Measurements from ENCODE around the gene BMERB1. TPM values are rescaled to one million over a fixed set of nuclear protein-coding genes. Genes with fewer than 3 reads are reported as not detected.

The BMERB1 gene
- polyA plus RNA-seq, 1 donor (not counting 4 experiments of a cell fraction or from before 2014, with no cell fraction given), result 7.8 TPM

- no peaks in the 10 kb centered on the region for H3K36me3 ChIP-seq (ENCODE audit: control insufficient read depth in 2 of 2, extremely low read depth in 1 of 2, insufficient read depth in 2 of 2, low read length in 2 of 2)
- no peak for TF ChIP-seq CTCF (optimal IDR thresholded peaks at IDR 0.05 in 1 of 3, IDR thresholded peaks at IDR 0.05 in 1 of 3, conservative IDR thresholded peaks at IDR 0.05 in 1 of 3; ENCODE audit: extremely low read depth in 1 of 3, insufficient read depth in 2 of 3, low read length in 3 of 3)
- TF ChIP-seq EZH2 (IDR thresholded peaks at IDR 0.05; ENCODE audit: low read length), result peak; percentile 31
- H3K4me2 ChIP-seq (ENCODE audit: control insufficient read depth, extremely low read depth, insufficient read depth, low read depth, low read length), result no peak overlapping the region
- no peak overlapping the region for H3K4me3 ChIP-seq (ENCODE audit: control insufficient read depth in 2 of 3, extremely low read depth in 1 of 3, insufficient read depth in 2 of 3, low read depth in 1 of 3, low read length in 3 of 3)
- no peaks in the 10 kb centered on the region for H4K20me1 ChIP-seq (ENCODE audit: control insufficient read depth, extremely low read depth, insufficient read depth, low read length)
- no peak overlapping the region for H3K9ac ChIP-seq (ENCODE audit: control insufficient read depth, extremely low read depth, insufficient read depth, low read length)
- DNase-seq (ENCODE audit: low read depth, low spot score) (no peak), FAIRE-seq (no peak)
- dilution Hi-C loops (cut with MboI; ENCODE audit: extremely low pct_ligation_motif_present, low sequenced_read_pairs), result no loop called here
- H3K27me3 ChIP-seq (ENCODE audit: control insufficient read depth, extremely low read depth, insufficient read depth, low read length), result no peaks in the 10 kb centered on the region
- H3K4me1 ChIP-seq (ENCODE audit: control insufficient read depth, extremely low read depth, insufficient read depth, low read length), result peaks cover 4% of the 10 kb centered on the region
- H3K27ac ChIP-seq (ENCODE audit: control insufficient read depth, insufficient read depth, low read length), result no peak overlapping the region
- H3K79me2 ChIP-seq (ENCODE audit: control insufficient read depth, insufficient read depth, low read length), result no peaks in the 10 kb centered on the region
- H3K9me1 ChIP-seq (ENCODE audit: control insufficient read depth, extremely low read depth, insufficient read depth, low read length), result peaks cover 2% of the 10 kb centered on the region
- no peak overlapping the region for H2AFZ ChIP-seq (ENCODE audit: control insufficient read depth, low read length)
- H3K9me3 ChIP-seq (ENCODE audit: control insufficient read depth, low read depth, low read length), result no peaks in the 10 kb centered on the region
These were observed 73.0 kb downstream of the BMERB1 start for GRCh38 chr16:15507301-15507958.

DNA sequence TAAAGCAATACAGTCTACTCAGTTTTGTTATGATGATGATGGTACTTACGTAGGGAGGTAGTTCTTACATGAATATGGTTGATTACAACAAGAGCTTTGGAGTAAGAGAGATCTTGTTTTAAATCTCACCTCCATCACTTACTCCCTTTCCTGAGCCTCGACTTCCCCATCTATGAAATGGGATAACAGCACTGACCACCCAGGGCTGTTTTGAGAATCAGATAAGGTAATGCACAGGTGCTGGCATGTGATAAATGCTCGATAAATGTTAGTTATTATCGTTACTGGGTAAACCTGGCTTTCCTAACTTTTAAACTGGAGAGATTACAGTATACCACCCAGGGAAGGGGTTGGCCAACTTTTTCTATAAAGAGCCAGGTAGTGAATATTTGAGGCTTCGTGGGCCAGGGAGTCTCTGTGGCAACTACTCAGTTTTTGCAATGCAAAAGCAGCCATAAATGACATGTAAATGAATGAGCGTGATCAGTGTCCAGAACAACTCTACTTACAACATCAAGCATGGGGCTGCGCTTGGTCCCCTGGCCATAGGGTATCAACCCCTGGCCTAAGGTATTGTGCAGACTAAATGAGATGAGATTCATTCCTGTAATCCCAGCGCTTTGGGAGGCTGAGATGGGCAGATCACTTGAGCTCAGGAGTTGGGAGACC is 73.7 kb downstream of the BMERB1 start:
- Histone ChIP-seq H3K4me3 (ENCODE audit: control insufficient read depth in 2 of 3, extremely low read depth in 1 of 3, insufficient read depth in 2 of 3, low read depth in 1 of 3, low read length in 3 of 3) (no peak overlapping the region), H3K9me1 (ENCODE audit: control insufficient read depth, extremely low read depth, insufficient read depth, low read length) (no peaks in the 10 kb centered on the region), H3K27me3 (ENCODE audit: control insufficient read depth, extremely low read depth, insufficient read depth, low read length) (no peaks in the 10 kb centered on the region), H3K36me3 (ENCODE audit: control insufficient read depth in 2 of 2, extremely low read depth in 1 of 2, insufficient read depth in 2 of 2, low read length in 2 of 2) (no peaks in the 10 kb centered on the region), H3K4me1 (ENCODE audit: control insufficient read depth, extremely low read depth, insufficient read depth, low read length) (peaks cover 2% of the 10 kb centered on the region), H3K79me2 (ENCODE audit: control insufficient read depth, insufficient read depth, low read length) (no peaks in the 10 kb centered on the region), H3K27ac (ENCODE audit: control insufficient read depth, insufficient read depth, low read length) (no peak overlapping the region), H2AFZ (ENCODE audit: control insufficient read depth, low read length) (no peak overlapping the region), H4K20me1 (ENCODE audit: control insufficient read depth, extremely low read depth, insufficient read depth, low read length) (no peaks in the 10 kb centered on the region), H3K9me3 (ENCODE audit: control insufficient read depth, low read depth, low read length) (no peaks in the 10 kb centered on the region), H3K9ac (ENCODE audit: control insufficient read depth, extremely low read depth, insufficient read depth, low read length) (no peak overlapping the region), H3K4me2 (ENCODE audit: control insufficient read depth, extremely low read depth, insufficient read depth, low read depth, low read length) (no peak overlapping the region)
- FAIRE-seq (no peak), DNase-seq (ENCODE audit: low read depth, low spot score) (no peak)
- TF ChIP-seq CTCF (optimal IDR thresholded peaks at IDR 0.05 in 1 of 3, IDR thresholded peaks at IDR 0.05 in 1 of 3, conservative IDR thresholded peaks at IDR 0.05 in 1 of 3; ENCODE audit: extremely low read depth in 1 of 3, insufficient read depth in 2 of 3, low read length in 3 of 3) (no peak), EZH2 (IDR thresholded peaks at IDR 0.05; ENCODE audit: low read length) (no peak)
- dilution Hi-C loops (cut with MboI; ENCODE audit: extremely low pct_ligation_motif_present, low sequenced_read_pairs), result no loop called here

Data from keratinocyte (primary cell).